HG02642 (cell line): ENCODE data around the gene AKAP6.

ENCODE experiments used
- ATAC-seq: cut with Tn5 transposase; IDR thresholded peaks from one replicate; pipeline ENCODE4 v1.9.1; 2021; ENCODE audit warnings: mild to moderate bottlenecking; ENCODE audit not compliant: unreplicated experiment, poor library complexity

The AKAP6 gene

DNA sequence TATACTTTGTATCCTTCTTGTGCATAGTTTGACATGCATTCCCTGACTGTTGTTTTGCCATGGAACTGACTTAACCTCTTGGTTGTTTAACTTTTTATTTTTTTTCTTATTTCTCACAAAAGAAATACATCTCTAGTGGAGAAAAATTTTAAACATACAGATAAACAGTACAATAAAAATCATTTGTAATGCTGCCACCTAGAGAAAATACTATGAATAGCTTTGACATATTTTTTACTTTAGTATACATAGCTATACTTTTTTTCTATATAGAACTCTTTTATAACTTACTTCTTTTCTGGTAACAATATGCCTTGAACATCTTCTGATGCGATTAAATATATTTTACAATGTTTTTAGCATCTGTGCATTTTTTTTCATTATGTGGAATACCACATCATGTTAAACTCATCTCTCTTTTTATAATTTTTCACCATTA lies 184.5 kb downstream of the AKAP6 start:
- ATAC-seq, result no peak

DNA sequence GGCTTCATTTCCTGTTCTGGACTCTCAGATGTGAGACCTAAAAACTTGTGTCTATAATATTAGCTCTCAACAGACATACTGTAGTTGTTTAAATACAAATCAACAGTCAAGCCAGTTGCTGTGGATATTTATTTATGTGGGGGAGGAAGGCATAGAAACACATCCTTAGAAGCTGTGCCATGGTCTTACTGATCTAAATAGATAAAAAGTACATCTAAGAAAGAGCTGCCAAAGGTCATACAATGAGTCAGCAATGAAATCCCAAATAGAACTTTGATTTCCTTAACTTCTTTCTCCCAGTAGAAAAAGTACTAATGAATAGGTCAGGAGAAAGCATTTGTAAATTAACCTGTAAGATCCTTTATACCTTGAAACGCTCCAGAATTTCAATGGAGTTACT lies 185.1 kb downstream of the AKAP6 start:
- no peak for ATAC-seq

DNA sequence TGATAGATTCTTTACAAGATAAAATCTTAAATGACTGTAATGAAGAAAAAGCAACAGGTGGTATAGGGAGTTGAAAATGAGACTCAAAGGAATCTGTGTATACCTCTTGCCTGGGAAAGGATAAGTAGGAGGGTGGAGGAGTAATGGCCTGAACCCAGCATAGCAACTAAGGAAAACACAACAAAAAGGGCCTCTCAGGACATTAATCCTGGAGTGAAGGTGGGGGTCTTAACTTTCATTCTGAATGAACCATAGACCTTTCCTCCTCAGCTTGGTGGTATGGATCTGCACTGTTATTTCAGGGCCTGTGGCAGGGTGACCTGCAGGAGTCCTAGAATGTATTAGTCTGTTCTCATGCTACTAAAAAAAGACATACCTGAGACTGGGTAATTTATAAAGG lies 185.6 kb downstream of the AKAP6 start:
- no peak for ATAC-seq

DNA sequence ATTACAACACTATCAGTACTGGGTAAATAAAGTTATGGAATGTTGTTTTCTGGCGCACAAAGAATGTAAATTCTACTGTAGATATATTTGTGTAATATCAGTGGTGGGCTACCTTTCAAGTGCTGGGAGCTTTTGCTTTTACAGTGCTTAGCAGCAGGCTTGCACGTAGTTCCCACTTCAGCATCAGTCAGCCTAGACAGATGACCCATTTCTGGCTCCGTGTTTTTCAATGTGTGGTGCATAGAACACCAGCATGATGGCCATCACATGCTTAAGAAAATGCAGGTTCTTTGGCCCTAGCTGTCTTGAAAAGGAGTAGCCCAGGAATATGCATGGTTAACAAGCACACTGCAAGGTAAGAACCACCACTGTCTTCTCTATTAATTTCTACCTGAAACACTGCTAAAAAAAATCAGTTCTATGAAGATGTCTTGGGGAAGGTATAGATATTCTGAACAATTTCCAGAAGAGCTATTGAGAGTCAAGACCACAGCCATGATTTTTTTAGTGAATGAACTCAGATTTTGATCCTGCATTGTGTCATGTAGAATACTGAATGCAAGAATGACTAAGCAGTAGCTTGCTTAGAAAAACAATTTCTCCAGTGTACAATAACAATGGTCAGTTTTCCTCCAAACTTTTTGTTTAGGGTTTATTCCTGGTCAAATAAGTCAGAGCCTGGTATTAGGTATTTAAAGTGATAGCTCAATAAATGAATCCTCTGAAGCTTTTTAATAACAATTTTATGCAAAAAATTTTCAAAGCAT lies 195.7 kb downstream of the AKAP6 start:
- ATAC-seq, result no peak

DNA sequence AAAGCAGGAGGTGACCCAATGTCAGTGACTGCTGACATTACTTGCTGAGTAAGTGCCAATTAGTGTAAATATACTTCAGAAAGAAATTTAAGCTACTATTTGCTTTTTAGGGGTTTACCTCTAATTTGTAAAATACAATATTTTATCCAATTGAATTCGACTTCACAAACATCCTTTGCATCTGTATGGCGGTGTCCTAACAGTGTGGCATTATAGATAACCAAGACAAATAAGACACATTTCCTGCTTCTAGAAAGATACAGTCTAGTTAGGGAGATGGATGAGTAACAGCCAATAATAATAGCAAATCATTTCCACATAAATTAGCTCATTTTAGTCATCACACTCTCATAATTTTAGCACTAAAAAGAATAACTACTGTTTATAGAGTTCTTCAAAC lies 196.5 kb downstream of the AKAP6 start:
- no peak for ATAC-seq

DNA sequence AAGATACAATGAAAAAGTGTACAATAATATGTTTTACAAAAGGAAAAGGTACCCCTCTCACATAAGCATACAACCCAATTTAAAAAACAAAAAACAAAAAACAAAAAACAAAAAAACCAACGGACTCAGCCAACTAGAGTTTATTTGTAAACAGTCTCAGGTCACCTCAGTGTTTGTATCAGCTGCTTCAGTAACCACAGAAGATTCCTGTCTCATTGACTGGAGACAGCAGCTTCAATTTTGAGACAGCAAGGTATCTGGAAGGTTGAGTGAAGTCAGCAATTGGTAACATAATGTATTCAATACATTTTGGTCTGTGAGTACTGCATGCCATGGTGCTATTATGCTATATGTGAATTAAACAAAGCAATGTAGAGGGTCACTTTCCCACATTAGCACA lies 201.7 kb downstream of the AKAP6 start:
- no peak for ATAC-seq

DNA sequence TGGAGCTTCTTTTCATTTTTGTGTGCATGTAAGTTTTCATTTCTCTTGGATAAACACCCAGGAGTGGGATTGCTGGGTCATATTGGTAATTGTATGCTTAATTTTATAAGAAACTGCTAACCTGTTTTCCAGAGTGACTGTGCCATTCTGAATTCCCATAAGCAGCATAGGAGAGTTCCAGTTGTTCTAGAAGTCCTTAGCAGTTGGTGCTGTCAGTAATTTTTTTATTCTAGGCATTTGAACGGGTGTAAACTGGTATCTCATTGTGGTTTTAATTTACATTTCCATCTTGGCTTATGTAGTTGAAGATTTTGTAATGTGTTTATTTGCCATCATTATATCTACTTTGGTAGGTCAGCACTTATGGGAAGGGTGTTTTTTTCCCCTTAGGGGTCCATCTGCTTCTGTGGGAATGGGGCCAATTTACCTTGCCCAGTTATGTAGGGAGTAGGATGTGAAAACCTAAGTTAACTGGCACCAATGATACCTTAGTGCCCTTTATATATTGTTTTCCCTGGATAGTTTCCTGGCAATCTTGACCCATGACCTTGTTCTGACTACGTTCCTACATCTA lies 202.9 kb downstream of the AKAP6 start:
- no peak for ATAC-seq

DNA sequence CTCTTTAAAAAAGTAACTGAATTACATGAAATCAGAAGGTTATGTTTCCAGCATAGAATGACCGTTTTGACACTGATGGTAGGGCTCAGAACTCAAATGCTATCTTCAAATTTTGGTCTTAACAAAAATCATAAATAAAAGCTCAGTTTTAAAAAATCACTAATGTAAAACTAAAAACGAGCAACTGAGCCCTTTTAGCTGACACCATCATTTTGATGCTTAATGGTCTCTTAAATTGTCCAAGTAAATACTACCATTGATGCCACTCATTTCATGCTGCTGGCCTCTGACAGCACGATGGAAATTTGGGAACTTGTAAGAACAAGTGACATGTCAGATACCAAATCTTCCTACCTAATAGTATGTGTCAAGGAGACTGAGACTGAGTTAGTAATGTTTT lies 205.0 kb downstream of the AKAP6 start:
- no peak for ATAC-seq

DNA sequence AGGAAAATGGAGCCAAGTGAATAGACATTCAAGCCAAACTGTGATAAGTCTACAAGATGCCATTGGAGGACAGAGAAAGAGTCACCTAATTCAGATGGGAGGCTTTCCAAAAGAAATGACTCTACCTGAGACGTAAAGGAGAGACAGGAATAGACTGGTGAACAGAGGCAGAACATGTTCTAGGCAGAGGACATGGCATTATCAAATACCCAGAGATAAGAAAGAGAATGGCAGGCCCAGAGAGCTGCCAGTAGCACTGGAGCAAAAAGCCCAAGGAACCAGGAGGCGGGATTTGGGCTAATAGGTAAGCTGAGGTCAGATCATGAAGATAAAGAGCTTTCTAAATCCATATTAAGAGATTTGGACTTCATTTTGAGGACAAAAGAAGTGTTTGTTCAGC lies 207.1 kb downstream of the AKAP6 start:
- ATAC-seq, result no peak

DNA sequence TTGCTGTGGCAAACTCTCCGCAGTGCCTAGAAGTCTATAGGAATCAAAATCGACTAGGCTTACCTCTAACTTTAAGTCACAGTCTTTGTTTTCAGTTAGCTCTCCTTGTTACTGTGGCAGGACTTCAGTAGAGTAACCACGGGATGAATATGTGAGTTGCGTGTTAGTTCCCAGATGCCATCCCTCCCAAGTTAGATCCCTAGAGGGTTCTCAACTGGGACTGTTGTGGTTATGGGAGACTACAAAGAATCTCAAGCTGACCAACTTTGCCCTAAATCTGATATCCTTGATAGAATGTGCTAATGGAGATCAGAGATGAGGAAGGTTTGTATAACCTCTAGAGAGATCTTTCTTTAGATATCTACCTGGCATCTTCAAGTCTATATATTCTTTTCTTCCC lies 208.1 kb downstream of the AKAP6 start:
- ATAC-seq, result no peak

DNA sequence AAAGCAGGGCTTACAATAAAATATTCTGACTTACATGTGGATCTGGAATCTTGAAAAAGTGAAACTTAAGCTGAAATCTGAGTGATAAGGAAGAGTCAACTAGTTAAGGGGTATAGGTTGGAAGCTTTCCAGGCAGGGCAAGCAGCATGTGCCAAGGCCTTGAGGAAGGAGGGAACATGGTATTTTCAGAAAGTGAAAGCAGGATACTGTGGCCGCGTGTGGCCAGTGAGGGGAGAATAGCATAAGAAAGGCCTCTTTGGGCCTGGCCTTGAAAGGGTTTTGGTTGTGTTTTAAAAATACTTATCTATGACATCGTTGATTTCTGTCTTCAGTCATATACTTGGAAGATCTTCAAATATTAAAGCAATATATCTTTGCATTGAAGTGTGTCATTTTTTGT lies 213.4 kb downstream of the AKAP6 start:
- ATAC-seq, result no peak

DNA sequence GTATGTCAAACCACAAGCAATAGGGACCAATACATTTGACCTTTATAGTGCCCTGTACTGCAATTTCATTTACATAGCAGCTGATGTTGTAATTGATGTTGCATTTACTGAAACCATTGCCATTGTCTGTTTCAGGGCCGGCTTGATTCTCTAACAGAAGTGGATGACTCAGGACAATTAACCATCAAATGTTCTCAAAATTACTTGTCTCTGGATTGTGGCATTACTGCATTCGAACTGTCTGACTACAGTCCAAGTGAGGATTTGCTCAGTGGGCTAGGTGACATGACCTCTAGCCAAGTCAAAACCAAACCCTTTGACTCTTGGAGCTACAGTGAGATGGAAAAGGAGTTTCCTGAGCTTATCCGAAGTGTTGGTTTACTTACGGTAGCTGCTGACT lies 216.0 kb downstream of the AKAP6 start:
- no peak for ATAC-seq

DNA sequence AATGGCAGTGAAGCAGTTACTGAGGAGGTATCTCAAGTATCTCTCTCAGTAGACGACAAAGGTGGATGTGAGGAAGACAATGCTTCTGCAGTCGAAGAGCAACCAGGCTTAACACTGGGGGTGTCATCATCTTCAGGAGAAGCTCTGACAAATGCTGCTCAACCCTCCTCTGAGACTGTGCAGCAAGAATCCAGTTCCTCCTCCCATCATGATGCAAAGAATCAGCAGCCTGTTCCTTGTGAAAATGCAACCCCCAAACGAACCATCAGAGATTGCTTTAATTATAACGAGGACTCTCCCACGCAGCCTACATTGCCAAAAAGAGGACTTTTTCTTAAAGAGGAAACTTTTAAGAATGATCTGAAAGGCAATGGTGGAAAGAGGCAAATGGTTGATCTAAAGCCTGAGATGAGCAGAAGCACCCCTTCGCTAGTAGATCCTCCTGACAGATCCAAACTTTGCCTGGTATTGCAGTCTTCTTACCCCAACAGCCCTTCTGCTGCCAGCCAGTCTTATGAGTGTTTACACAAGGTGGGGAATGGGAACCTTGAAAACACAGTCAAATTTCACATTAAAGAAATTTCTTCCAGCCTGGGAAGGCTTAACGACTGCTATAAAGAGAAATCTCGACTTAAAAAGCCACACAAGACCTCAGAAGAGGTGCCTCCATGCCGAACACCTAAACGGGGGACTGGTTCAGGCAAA lies 216.6 kb downstream of the AKAP6 start:
- ATAC-seq, result no peak

DNA sequence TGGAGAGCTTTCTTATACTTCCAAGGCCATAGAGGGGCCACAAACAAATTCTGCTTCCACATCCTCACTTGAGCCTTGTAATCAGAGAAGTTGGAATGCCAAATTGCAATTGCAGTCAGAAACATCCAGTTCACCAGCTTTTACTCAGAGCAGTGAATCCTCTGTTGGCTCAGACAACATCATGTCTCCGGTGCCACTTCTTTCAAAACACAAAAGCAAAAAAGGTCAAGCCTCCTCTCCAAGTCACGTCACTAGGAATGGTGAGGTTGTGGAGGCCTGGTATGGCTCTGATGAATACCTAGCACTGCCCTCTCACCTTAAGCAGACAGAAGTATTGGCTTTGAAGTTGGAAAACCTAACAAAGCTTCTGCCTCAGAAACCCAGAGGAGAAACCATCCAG lies 217.1 kb downstream of the AKAP6 start:
- ATAC-seq, result no peak

DNA sequence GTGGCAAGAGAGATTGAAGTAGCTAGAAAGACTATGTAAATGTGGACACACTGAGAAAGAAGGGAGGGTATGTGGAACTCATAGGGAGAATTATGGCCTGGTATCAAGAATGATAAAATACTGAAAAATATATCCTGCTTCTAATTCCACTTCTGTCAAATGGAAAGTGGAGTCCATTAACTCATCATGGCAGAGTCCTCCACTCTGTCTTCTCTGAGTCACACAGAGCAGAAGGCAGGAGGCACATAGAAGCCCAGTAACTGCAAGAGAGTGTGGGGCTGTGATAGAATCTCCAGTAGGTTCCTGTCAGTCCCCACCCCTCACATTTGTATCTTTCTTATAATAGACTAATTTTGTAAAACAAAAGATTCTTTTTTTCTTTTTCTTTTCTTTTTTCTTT lies 223.7 kb downstream of the AKAP6 start:
- ATAC-seq, result no peak

DNA sequence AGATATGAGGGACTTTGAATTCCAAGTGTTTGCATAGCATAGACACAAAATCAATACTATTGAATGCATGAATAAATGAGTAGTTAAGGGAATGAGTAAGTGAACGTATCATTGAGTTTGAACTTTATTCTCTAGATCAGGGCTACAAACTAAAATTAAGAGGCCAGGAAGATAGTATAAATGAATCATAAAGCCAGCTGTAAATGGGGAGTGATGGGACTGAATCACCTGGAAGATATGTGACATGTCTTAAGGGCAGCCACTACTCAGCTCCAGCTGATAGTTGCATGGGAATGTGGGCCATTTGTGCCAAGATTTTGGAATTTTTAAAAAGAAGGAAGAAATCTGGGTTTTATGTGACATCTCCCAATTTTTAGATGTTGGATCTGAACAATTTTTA lies 229.9 kb downstream of the AKAP6 start:
- ATAC-seq, result no peak

DNA sequence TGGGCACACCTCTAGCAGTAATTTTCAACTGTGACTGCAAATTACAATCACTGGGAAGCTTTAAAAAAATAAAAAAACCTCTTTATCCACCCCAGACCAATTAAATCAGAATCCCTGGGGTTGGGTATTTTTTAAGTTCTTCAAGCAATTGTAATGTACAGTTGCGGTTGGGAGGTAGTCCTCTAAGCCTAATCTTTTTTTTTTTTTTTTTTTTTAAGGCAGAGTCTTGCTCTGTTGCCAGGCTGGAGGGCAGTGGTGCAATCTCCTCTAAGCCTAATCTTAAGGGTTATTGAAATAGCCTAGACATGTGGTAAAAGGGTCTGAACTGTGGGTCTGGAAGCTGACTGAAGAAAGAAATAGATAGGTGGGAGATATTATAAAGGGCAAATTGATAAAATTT lies 230.5 kb downstream of the AKAP6 start:
- no peak for ATAC-seq

DNA sequence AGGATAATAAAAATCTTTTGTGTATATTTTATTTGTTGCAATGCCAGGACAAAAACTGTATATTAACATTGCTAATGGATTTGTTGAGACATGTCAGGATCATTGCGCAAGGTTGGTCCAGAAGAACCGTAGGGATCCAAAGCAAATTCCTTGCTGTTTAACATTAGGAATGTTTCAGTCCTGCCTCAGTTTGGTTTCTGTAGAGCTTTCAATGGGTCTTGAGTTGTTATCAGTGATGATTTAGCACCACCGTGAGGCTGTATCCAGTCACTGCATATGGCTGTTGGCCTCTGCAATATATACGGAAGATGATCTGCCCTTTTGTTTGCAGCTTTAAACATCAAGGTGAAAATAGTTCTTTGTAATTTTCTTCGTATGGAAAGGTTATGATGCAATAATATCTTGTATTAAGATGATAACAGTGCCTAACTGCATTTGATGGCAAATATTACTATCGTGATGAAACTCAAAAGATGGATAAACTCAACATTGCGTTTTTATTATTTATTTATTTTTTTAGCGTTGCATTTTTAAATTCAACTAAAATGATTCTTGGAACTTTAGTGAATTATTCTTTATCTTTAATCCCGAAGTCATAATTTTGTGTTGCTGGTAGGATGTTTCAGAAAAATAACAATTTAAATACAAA lies 231.2 kb downstream of the AKAP6 start:
- ATAC-seq, result peak; percentile 87

DNA sequence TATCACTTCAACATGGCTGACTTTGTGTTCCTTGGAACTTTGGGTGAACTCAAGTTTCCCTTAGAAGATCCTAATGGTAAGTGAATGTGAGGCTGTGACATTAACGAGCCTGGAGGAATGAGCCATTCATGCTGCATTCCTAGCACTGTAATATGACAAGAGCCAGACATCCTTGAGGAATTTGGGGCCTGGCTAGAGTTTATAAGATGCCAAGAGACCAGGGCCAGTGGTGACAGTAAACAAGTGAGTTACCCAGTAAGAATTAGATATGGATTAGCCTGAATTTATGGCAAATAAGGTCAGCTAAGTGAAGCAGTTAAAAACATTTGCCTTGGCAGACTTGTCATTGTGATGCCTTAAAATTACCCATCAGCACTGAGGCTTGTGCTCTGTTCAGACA lies 232.4 kb downstream of the AKAP6 start:
- no peak for ATAC-seq

DNA sequence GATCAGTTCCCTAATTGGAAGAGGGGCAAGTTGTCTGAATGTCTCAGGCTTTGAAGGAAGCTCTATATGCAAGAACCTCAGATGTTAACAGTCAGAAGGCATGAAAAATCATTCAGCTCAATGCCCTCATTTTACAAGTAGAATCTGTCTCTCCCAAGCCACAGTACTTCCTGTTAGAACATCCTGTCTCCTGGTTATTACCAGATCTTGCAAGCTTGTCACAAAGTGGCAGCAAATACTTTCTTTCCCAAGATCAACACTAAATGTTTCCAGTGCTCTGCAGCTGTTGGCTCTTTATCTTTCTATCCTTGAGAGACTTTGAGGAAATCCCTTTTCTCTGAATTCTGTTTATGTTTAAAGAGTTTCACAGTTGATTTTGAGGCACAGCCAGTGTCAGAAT lies 235.5 kb downstream of the AKAP6 start:
- ATAC-seq, result no peak

DNA sequence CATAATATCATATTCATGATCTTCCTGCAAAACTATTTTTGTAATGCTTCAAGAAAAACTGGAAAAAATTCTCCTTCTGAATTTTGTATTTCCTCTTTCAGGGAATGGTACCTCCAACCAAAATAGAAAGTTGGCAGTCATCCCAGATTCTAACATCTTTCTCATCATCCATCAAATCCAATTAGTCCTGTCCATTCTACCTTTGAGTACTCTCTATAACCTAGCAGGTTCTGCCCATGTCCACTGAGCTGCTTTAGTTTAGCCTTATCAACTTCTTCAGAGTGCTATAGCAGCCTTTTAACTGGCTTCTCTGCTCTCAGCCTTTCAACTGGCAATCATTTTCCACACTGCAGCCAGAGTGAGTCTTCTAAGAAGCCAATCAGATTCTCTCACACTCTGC lies 236.2 kb downstream of the AKAP6 start:
- no peak for ATAC-seq
